Neural crest cell (in vitro differentiated cells): ENCODE data around the gene TIGD2. TPM values are rescaled to one million over a fixed set of nuclear protein-coding genes. Genes with fewer than 3 reads are reported as not detected.

Experiments used
- DNase-seq: peaks from one replicate; pipeline ENCODE4 v3.0.0; 2021; ENCODE audit warnings: low read depth, mixed read lengths, low spot score
- H3K27ac Mint-ChIP-seq: one replicate; pipeline ENCODE4 v1.8.0; 2021; ENCODE audit warnings: mild to moderate bottlenecking, mixed read lengths; ENCODE audit not compliant: unreplicated experiment
- H3K27me3 Mint-ChIP-seq: 2 replicates; pipeline ENCODE4 v1.8.0; 2021; ENCODE audit warnings: low read depth, mild to moderate bottlenecking, mixed read lengths
- H3K36me3 Mint-ChIP-seq: 2 replicates; pipeline ENCODE4 v1.8.0; 2021; ENCODE audit warnings: low read depth, mild to moderate bottlenecking, mixed read lengths
- H3K4me1 Mint-ChIP-seq: 2 replicates; pipeline ENCODE4 v1.8.0; 2021; ENCODE audit warnings: mixed read lengths
- H3K4me3 Mint-ChIP-seq: one replicate; pipeline ENCODE4 v1.8.0; 2021; ENCODE audit warnings: mild to moderate bottlenecking, mixed read lengths
- H3K9me3 Mint-ChIP-seq: 2 replicates; pipeline ENCODE4 v1.8.0; 2021; ENCODE audit warnings: mixed read lengths
- CTCF ChIP-seq: fragments of 200-600 bp; sonication (generic); conservative IDR thresholded peaks from 2 replicates; pipeline ENCODE4 v1.5.0; 2021; ENCODE audit warnings: antibody characterized with exemption, mild to moderate bottlenecking
- long read RNA-seq: library from polyadenylated mRNA; unstranded; transcript quantifications from one replicate; pipeline ENCODE4 v2.0.0, GENCODE V29; 2020
- total RNA-seq: library from RNA; stranded (reverse); gene quantifications from 2 replicates; pipeline ENCODE4 v1.2.1, GENCODE V29; 2021

The TIGD2 gene
- total RNA-seq = 9.4 and 10.3 TPM in 2 replicates
- long read RNA-seq, transcript TIGD2-202 (2 exons, 3,217 nt) = major isoform, 10 of 13 reads
- long read RNA-seq, partial matches to known transcripts = 0 of 13 reads
- long read RNA-seq, other reads (novel, unspliced or antisense) = 0 of 13 reads

- H3K4me3 Mint-ChIP-seq = peak within 1 kb of the TSS; percentile 88
- DNase-seq = peak; percentile 73
- peaks cover 12% of the 10 kb centered on the region for H3K9me3 Mint-ChIP-seq
- peak; percentile 90 for TF ChIP-seq CTCF
- H3K4me1 Mint-ChIP-seq = peaks cover 18% of the 10 kb centered on the region
- peak within 1 kb of the TSS; percentile 48 for H3K27ac Mint-ChIP-seq
- H3K36me3 Mint-ChIP-seq = peaks cover 30% of the 10 kb centered on the region
- H3K27me3 Mint-ChIP-seq = peaks cover 39% of the 10 kb centered on the region
These were observed at the start of gene TIGD2 for GRCh38 chr4:89110986-89111832. TSS of gene TIGD2 (plus strand) at chr4:89111533. CDS start at chr4:89112975, 1,442 bp downstream.

- no peak for DNase-seq
- Mint-ChIP-seq H3K4me3 (no peak overlapping the region), H3K4me1 (peaks cover 5% of the 10 kb centered on the region), H3K9me3 (peaks cover 6% of the 10 kb centered on the region), H3K36me3 (peaks cover 9% of the 10 kb centered on the region), H3K27me3 (no peaks in the 10 kb centered on the region), H3K27ac (no peak overlapping the region)
- no peak for TF ChIP-seq CTCF
These were observed 46.5 kb upstream of the TIGD2 start for GRCh38 chr4:89064848-89065247.

- Mint-ChIP-seq H3K4me1 (peaks cover 5% of the 10 kb centered on the region), H3K4me3 (no peak overlapping the region), H3K27me3 (no peaks in the 10 kb centered on the region), H3K36me3 (peaks cover under 1% of the 10 kb centered on the region), H3K27ac (no peak overlapping the region), H3K9me3 (peaks cover under 1% of the 10 kb centered on the region)
- DNase-seq = no peak
- no peak for TF ChIP-seq CTCF
These were observed 43.9 kb upstream of the TIGD2 start for GRCh38 chr4:89067417-89067816.

DNA sequence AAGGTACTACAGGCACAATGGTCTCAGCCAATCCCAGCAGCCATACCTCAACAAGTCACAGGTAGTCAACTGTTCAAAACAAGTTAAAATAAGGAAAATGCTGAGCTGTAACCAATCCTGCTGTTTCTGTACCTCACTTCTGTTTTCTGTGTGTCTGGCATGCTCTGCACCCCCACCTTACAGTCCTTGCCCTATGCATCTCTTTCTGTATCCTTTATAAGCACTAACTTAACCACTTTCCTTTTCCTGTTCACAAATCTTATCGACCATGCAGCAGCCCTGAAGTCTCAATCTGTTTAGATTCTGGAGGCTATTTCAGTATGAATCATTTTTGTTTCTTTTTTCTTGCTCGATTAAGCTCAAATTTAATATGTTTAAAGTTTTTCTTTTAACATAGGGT lies 41.9 kb upstream of the TIGD2 start:
- Mint-ChIP-seq H3K9me3 (no peaks in the 10 kb centered on the region), H3K27ac (peak overlapping the region; percentile 73), H3K27me3 (no peaks in the 10 kb centered on the region), H3K36me3 (no peaks in the 10 kb centered on the region), H3K4me3 (no peak overlapping the region), H3K4me1 (peaks cover 5% of the 10 kb centered on the region)
- TF ChIP-seq CTCF = no peak
- DNase-seq = no peak

GRCh38 chr4:89070041-89070440 lies 41.3 kb upstream of the TIGD2 start:
- no peaks in the 10 kb centered on the region for H3K9me3 Mint-ChIP-seq
- TF ChIP-seq CTCF = no peak
- H3K4me1 Mint-ChIP-seq = peaks cover 5% of the 10 kb centered on the region
- no peaks in the 10 kb centered on the region for H3K27me3 Mint-ChIP-seq
- no peaks in the 10 kb centered on the region for H3K36me3 Mint-ChIP-seq
- H3K27ac Mint-ChIP-seq = no peak overlapping the region
- DNase-seq = no peak
- H3K4me3 Mint-ChIP-seq = no peak overlapping the region
